GM12892 (cell line): ENCODE measurements around the gene IQCC.

ENCODE experiments used
- DNase-seq: peaks from one replicate; pipeline ENCODE4 v3.0.0; 2011; ENCODE audit not compliant: insufficient read length
- FAIRE-seq: peaks from 2 replicates; lab custom pipeline; 2011; peaks lifted over from hg19 to GRCh38; lab: Jason Lieb, UNC
- POLR2A ChIP-seq: IDR thresholded peaks from 2 replicates; pipeline ENCODE4 v1.6.1; 2011; ENCODE audit warnings: low read depth, low read length, control low read depth
- POLR2AphosphoS5 ChIP-seq: IDR thresholded peaks from 2 replicates; pipeline ENCODE4 v1.6.1; 2011; ENCODE audit warnings: low read depth, low read length, control low read depth
- TAF1 ChIP-seq: IDR thresholded peaks from 2 replicates; pipeline ENCODE4 v1.6.1; 2011; ENCODE audit warnings: low read depth, mild to moderate bottlenecking, control low read depth, low read length, borderline replicate concordance

The IQCC gene

GRCh38 chr1:32181065-32181464, 24.4 kb upstream of the IQCC start:
- DNase-seq, result no peak
- no peak for FAIRE-seq
- TF ChIP-seq POLR2A, result no peak
- TF ChIP-seq TAF1, result no peak
- TF ChIP-seq POLR2AphosphoS5, result no peak

DNA sequence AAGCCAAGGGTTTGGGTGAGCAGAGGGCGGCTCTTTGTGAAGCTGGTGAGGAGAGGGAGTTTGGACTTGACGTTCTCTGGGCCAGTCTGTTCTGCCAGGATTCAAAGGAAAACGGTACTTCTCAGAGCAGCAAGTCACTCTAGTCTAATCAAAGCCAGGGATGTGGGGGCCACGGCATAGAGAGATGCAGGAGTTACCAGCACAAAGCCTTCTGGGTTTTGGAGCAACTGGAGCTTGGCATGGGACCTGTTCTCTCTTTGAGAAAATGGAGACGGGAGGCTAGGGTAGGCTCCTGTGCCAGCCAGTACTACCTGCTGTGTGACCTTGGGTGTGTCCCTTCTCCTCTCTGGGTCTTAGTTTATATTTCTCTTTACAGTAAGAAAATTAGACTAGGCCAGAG, 23.9 kb upstream of the IQCC start:
- no peak for DNase-seq
- TF ChIP-seq POLR2AphosphoS5 (no peak), TAF1 (no peak), POLR2A (no peak)
- no peak for FAIRE-seq

GRCh38 chr1:32182060-32182459, 23.4 kb upstream of the IQCC start:
- TF ChIP-seq POLR2AphosphoS5, result no peak
- TF ChIP-seq POLR2A, result no peak
- no peak for TF ChIP-seq TAF1
- FAIRE-seq (no peak), DNase-seq (no peak)

GRCh38 chr1:32184650-32185049, 20.8 kb upstream of the IQCC start:
- DNase-seq, result no peak
- no peak for FAIRE-seq
- no peak for TF ChIP-seq POLR2A
- TF ChIP-seq POLR2AphosphoS5, result no peak
- no peak for TF ChIP-seq TAF1

DNA sequence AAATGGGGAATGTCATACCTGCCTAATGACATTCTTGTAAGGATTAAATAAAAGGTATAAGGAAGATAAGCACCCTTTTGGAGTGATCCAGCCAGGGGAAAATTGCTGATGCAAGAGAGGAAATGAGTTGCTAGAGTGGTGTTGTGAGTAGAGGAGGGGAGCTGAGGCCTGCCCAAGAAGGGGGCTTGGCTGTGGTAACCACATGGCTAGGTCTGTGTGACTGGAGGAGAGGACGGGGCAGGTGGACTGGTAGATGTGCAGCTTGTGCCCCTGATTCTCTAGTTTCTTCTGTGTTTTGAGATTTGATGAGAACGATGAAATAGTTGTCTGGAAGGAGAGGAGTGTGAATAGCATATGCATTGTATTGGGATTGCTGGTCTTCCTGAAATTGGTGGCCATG, 19.4 kb upstream of the IQCC start:
- TF ChIP-seq TAF1 (no peak), POLR2A (no peak), POLR2AphosphoS5 (no peak)
- FAIRE-seq (no peak), DNase-seq (no peak)

DNA sequence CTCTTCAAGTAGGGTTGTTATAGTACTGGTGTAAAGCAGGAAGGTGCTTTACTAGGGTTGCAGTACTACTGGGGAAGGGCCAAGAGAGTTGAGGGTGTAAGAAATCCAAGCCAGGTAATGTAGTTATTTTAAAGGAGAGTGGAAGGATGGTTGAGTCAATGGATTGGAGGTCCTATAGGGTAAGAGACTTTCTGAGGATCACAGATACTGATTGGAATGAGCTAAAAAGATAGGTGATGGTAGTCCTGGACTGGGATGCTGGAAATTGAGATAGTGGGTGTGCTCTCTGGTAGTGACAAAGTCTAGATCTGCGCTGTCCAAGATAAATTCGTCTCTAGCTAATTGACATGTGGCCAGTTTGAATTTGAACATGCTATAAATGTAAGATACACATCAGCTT, 19.0 kb upstream of the IQCC start:
- TF ChIP-seq POLR2A (no peak), TAF1 (no peak), POLR2AphosphoS5 (no peak)
- FAIRE-seq (no peak), DNase-seq (no peak)

GRCh38 chr1:32187850-32188249, 17.6 kb upstream of the IQCC start:
- FAIRE-seq (no peak), DNase-seq (no peak)
- no peak for TF ChIP-seq POLR2AphosphoS5
- no peak for TF ChIP-seq POLR2A
- TF ChIP-seq TAF1, result no peak

DNA sequence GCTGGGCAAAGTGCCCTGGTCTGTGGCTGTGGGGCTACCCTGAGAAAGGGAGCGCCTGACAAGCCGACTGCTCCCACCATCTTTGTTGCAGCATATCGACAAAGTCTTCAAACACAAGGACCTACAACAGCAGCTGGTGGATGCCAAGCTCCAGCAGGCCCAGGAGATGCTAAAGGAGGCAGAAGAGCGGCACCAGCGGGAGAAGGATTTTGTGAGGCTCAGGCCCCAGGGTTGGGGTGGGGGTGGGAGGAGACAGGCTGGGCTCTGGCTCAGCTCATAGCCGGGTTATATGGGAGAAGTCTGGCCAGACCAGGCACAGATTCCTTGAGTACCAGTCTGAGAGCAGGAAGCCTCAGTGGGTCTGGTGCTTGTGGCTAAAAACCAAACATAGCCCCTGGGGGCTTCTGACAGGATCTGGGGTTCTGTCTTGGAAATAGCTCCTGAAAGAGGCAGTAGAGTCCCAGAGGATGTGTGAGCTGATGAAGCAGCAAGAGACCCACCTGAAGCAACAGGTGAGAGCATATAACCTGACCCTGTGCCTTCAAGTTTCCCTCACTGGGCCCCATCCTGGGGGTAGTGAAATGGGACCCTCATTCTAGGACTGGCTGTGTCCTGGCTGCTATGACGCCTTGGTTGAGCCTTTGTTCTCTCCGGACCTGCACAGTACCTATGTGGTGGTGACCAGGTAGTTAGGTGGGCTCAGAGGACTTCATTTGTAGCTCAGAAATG, 13.1 kb upstream of the IQCC start:
- no peak for TF ChIP-seq POLR2AphosphoS5
- TF ChIP-seq TAF1, result no peak
- no peak; the same call in 1 of the 2 replicates for TF ChIP-seq POLR2A
- FAIRE-seq (no peak), DNase-seq (no peak)

GRCh38 chr1:32194984-32195383, 10.5 kb upstream of the IQCC start:
- TF ChIP-seq TAF1, result no peak
- no peak for TF ChIP-seq POLR2AphosphoS5
- no peak for TF ChIP-seq POLR2A
- FAIRE-seq (no peak), DNase-seq (no peak)

DNA sequence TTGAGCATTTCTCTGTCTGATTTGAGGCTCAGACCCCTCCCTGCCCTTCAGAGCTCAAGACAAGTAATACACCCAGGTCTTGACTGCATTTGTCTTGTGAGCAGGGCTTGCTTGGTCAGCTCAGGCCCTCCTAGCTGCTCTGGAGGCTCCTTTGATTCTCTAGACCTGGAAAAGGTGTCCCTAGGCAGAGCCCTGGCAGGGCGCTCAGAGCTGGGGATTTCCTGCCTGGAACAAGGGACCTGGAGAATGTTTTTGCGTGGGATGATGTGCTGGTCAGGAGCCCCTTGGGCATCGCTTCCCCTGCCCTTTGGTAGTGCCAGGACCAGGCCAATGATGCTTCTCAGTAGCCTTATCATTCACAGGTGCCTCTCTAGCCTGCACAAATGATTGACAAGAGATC, 9.9 kb upstream of the IQCC start:
- DNase-seq (no peak), FAIRE-seq (no peak)

GRCh38 chr1:32195972-32196823, 9.3 kb upstream of the IQCC start:
- FAIRE-seq (no peak), DNase-seq (no peak)
- TF ChIP-seq POLR2AphosphoS5 (peak; percentile 27; the same call in 1 of the 2 replicates), POLR2A (no peak)

More for the DNA sequence above, 9.9 kb upstream of the IQCC start:
- no peak for TF ChIP-seq TAF1
- TF ChIP-seq POLR2A, result no peak
- TF ChIP-seq POLR2AphosphoS5, result peak; percentile 36; the same call in 1 of the 2 replicates

DNA sequence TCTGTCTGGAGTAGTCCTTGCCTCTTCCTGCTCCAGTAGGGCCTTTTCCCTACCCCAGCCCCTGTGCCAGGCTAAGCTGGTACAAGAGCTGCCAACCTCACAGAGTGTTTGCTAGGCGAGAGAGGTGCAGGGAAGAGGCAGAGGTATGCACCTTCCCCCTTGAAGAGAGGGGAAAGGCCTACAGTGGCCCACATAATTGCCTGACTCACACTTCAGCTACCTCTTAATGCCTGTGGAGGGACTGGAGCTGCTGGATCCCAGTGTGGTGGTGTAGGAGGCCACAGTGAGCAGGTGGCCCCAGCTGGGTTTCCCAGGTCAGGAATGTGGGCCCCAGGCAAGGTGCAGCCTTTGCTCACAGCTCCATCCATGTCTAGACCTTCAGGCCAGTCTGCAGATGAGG, 8.4 kb upstream of the IQCC start:
- FAIRE-seq (no peak), DNase-seq (no peak)
- no peak for TF ChIP-seq POLR2A
- TF ChIP-seq POLR2AphosphoS5, result no peak; the same call in 1 of the 2 replicates
- no peak for TF ChIP-seq TAF1

DNA sequence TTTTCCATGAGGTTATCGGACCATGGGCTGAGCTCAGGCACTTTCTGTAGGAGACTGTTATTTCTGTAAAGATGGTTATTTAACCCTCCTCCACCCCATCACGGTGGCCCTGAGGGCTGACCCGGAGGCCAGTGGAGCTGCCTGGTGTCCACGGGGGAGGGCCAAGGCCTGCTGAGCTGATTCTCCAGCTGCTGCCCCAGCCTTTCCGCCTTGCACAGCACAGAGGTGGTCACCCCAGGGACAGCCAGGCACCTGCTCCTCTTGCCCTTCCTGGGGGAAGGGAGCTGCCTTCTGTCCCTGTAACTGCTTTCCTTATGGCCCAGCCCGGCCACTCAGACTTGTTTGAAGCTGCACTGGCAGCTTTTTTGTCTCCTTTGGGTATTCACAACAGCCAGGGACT, 7.6 kb upstream of the IQCC start:
- no peak for TF ChIP-seq TAF1
- no peak for TF ChIP-seq POLR2A
- no peak for TF ChIP-seq POLR2AphosphoS5

More for the DNA sequence above, 7.6 kb upstream of the IQCC start:
- FAIRE-seq (no peak), DNase-seq (no peak)
